B cell (primary cell): ENCODE data around the gene USH1G. TPM values are rescaled to one million over a fixed set of nuclear protein-coding genes. Genes with fewer than 3 reads are reported as not detected.

Experiments
- ATAC-seq: fragments of 200-7000 bp; cut with Tn5 transposase; one replicate; pipeline ENCODE4 v1.10.0; 2021; ENCODE audit warnings: low read depth, mild to moderate bottlenecking, moderate number of reproducible peaks, moderate library complexity
- CTCF ChIA-PET: fragments of 350-600 bp; sonication (Branson Sonifier 250); formaldehyde crosslinking; loops from one replicate; lab custom pipeline; 2021; ENCODE audit warnings: antibody characterized with exemption, inconsistent platforms; lab: Charles Lee
- POLR2A ChIA-PET: fragments of 350-600 bp; sonication (Branson Sonifier 250); formaldehyde crosslinking; loops from one replicate; lab custom pipeline; 2021; ENCODE audit warnings: antibody characterized with exemption; lab: Charles Lee
- DNase-seq: peaks from one replicate; pipeline ENCODE4 v3.0.0; 2013
- H2AFZ ChIP-seq: 2 replicates; pipeline ENCODE4 v1.6.1; 2012; ENCODE audit warnings: mild to moderate bottlenecking, low read depth, low read length; ENCODE audit not compliant: insufficient read depth, poor library complexity, severe bottlenecking
- H3K27ac ChIP-seq, 2 donors: 1 replicate in 1 of 2; 2 replicates in 1 of 2; pipeline ENCODE4 v1.5.1; 2012 to 2013; ENCODE audit warnings: low read length in 2 of 2, mild to moderate bottlenecking in 2 of 2, moderate library complexity in 1 of 2
- H3K27me3 ChIP-seq, 4 experiments: fragments of 200-600 bp in 1 of 4; sonication (generic) in 1 of 4; replicated peaks in 1 of 4; 1 replicate in 2 of 4; 2 replicates in 2 of 4; pipeline versions ENCODE4 v1.6.1 to v1.7.0; 2013 to 2016; ENCODE audit warnings: low read length in 3 of 4, mild to moderate bottlenecking in 2 of 4, mixed read lengths in 1 of 4, moderate library complexity in 1 of 4; ENCODE audit not compliant: insufficient read depth in 4 of 4, control insufficient read depth in 3 of 4; ENCODE audit errors: control extremely low read depth in 1 of 4
- H3K36me3 ChIP-seq, 2 experiments: replicated peaks in 1 of 2; 1 replicate in 1 of 2; 2 replicates in 1 of 2; pipeline versions ENCODE4 v1.6.1 to v1.7.1; 2013; ENCODE audit warnings: low read length in 1 of 2; ENCODE audit not compliant: insufficient read depth in 2 of 2, control insufficient read depth in 1 of 2; ENCODE audit errors: control extremely low read depth in 1 of 2, extremely low read depth in 1 of 2
- H3K4me1 ChIP-seq, 2 donors: fragments of 200-600 bp in 1 of 2; sonication (generic) in 1 of 2; 1 replicate in 1 of 2; 2 replicates in 1 of 2; pipeline versions ENCODE4 v1.5.1 to v1.6.1; 2013 to 2017; ENCODE audit warnings: low read length in 2 of 2; ENCODE audit not compliant: control insufficient read depth in 2 of 2, insufficient read depth in 2 of 2
- H3K4me2 ChIP-seq: replicated peaks from 2 replicates; pipeline ENCODE3; 2012; ENCODE audit warnings: mild to moderate bottlenecking, low read depth, low read length; ENCODE audit not compliant: poor library complexity, severe bottlenecking
- H3K4me3 ChIP-seq, 5 experiments: fragments of 200-600 bp in 1 of 5; sonication (generic) in 1 of 5; 1 replicate in 3 of 5; 2 replicates in 2 of 5; pipeline versions ENCODE4 v1.5.1 to v1.7.0; 2011 to 2016; ENCODE audit warnings: low read length in 4 of 5, mild to moderate bottlenecking in 4 of 5, low read depth in 2 of 5, control low read depth in 1 of 5, moderate library complexity in 1 of 5; ENCODE audit not compliant: insufficient read depth in 1 of 5; ENCODE audit errors: control extremely low read depth in 1 of 5, extremely low read depth in 1 of 5
- H3K79me2 ChIP-seq: fragments of 200-600 bp; sonication (generic); one replicate; pipeline ENCODE4 v1.6.0; 2016; ENCODE audit warnings: low read length; ENCODE audit not compliant: control insufficient read depth, insufficient read depth
- H3K9ac ChIP-seq: fragments of 200-600 bp; sonication (generic); 2 replicates; pipeline ENCODE4 v1.6.1; 2017; ENCODE audit warnings: mild to moderate bottlenecking, low read length, moderate library complexity
- H3K9me3 ChIP-seq, 3 donors: one replicate each; pipeline versions ENCODE4 v1.6.1 to v1.7.1; 2013; ENCODE audit warnings: low read length in 2 of 3; ENCODE audit not compliant: control insufficient read depth in 2 of 3, insufficient read depth in 1 of 3; ENCODE audit errors: control extremely low read depth in 1 of 3
- H4K20me1 ChIP-seq: 2 replicates; pipeline ENCODE4 v1.6.0; 2012; ENCODE audit warnings: mild to moderate bottlenecking, low read length; ENCODE audit not compliant: insufficient read depth, control insufficient read depth, poor library complexity, severe bottlenecking
- H3K27ac Mint-ChIP-seq: one replicate; pipeline ENCODE4 v1.8.0; 2021; ENCODE audit warnings: mixed read lengths
- H3K27me3 Mint-ChIP-seq: one replicate; pipeline ENCODE4 v1.8.0; 2021; ENCODE audit warnings: mixed read lengths
- H3K4me1 Mint-ChIP-seq: one replicate; pipeline ENCODE4 v1.8.0; 2021; ENCODE audit warnings: mixed read lengths
- H3K4me3 Mint-ChIP-seq: one replicate; pipeline ENCODE4 v1.8.0; 2021; ENCODE audit warnings: mixed read lengths
- H3K9me3 Mint-ChIP-seq: one replicate; pipeline ENCODE4 v1.8.0; 2022; ENCODE audit warnings: mixed read lengths; ENCODE audit not compliant: insufficient read depth
- EZH2 ChIP-seq: IDR thresholded peaks from 2 replicates; pipeline ENCODE4 v1.6.1; 2012; ENCODE audit warnings: borderline replicate concordance, low read depth, mild to moderate bottlenecking, moderate library complexity, low read length; ENCODE audit not compliant: insufficient read depth, poor library complexity, severe bottlenecking
- WGBS: methylation state at CpG from one replicate; pipeline ENCODE4 v1.1.5; 2013; ENCODE audit warnings: missing lambda C conversion rate; ENCODE audit not compliant: insufficient coverage; 5-methylcytosine and 5-hydroxymethylcytosine counted together
- intact Hi-C: fragments of 100-400 bp; cut with micrococcal nuclease; formaldehyde crosslinking; loops from one replicate; pipeline ENCODE4 v1.10.0; 2022
- polyA plus RNA-seq: library from polyadenylated mRNA; depleted of rRNA; stranded (reverse); fragments of >200 nt; gene quantifications from 2 replicates; pipeline ENCODE4 v1.2.3, GENCODE V29; 2012
- total RNA-seq, 2 donors: library from RNA; stranded (reverse); fragments of 120-200 nt in 1 of 2; gene quantifications; 1 replicate in 1 of 2; 2 replicates in 1 of 2; pipeline versions ENCODE4 v1.2.3 to v1.2.4, GENCODE V29; 2013 to 2022
- TF ChIP-seq, protein P1 (sequence below): fragments of 200-600 bp; IDR thresholded peaks from one replicate; pipeline ENCODE4 v1.8.0; 2022; ENCODE audit warnings: antibody characterized with exemption, mild to moderate bottlenecking

Gene USH1G
- total and polyA plus RNA-seq, 2 donors (not counting 1 experiment from before 2014, with no cell fraction given), result not detected

DNA sequence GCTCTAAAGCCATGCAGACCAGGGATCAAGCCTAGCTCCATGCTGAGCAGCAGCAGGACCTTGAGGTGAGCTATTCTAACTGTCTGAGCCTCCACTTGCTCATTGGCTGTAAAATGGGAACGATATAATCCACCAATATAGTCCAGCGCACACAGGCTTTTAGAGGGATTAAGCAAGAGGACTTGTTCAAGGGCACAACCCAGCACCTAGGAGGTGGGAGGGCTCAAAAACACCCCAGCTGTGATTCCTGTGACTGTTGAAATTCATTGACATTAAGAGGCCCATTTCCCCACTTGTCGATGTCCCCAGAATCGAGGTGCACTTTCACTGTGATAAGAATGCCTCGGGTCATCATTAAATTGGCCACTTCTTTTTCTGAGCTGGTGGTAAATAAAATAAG, 4.1 kb downstream of the USH1G start:
- peaks cover 15 to 16% of the 10 kb centered on the region in 2 donors for H3K4me1 ChIP-seq
- no peak for TF ChIP-seq EZH2
- TF ChIP-seq, protein P1, sequence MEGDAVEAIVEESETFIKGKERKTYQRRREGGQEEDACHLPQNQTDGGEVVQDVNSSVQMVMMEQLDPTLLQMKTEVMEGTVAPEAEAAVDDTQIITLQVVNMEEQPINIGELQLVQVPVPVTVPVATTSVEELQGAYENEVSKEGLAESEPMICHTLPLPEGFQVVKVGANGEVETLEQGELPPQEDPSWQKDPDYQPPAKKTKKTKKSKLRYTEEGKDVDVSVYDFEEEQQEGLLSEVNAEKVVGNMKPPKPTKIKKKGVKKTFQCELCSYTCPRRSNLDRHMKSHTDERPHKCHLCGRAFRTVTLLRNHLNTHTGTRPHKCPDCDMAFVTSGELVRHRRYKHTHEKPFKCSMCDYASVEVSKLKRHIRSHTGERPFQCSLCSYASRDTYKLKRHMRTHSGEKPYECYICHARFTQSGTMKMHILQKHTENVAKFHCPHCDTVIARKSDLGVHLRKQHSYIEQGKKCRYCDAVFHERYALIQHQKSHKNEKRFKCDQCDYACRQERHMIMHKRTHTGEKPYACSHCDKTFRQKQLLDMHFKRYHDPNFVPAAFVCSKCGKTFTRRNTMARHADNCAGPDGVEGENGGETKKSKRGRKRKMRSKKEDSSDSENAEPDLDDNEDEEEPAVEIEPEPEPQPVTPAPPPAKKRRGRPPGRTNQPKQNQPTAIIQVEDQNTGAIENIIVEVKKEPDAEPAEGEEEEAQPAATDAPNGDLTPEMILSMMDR, result no peak
- DNase-seq (no peak), ATAC-seq (no peak)
- peaks cover 0 to 64% (median 24%) of the 10 kb centered on the region in 4 experiments for H3K27me3 ChIP-seq
- POLR2A ChIA-PET, result no interaction called here
- H3K79me2 ChIP-seq, result no peaks in the 10 kb centered on the region
- no peak overlapping the region for H3K4me2 ChIP-seq
- peaks cover 5% of the 10 kb centered on the region for H3K4me1 Mint-ChIP-seq
- CTCF ChIA-PET, result interaction anchor here (1.0 kb wide), 1 partner anchor 42 kb away, joined by 5 read pairs; no protein-coding TSS in a partner anchor
- H3K36me3 ChIP-seq, result no peaks in the 10 kb centered on the region
- H3K27me3 Mint-ChIP-seq, result peaks cover 40% of the 10 kb centered on the region
- no peak overlapping the region for H3K27ac ChIP-seq
- H3K9ac ChIP-seq, result no peak overlapping the region
- no peak overlapping the region for H3K4me3 ChIP-seq
- H3K9me3 Mint-ChIP-seq, result no peaks in the 10 kb centered on the region
- intact Hi-C loops, result no loop called here
- H2AFZ ChIP-seq, result no peak overlapping the region
- no peak overlapping the region for H3K4me3 Mint-ChIP-seq
- WGBS, result 100% methylated on average over 1 of the region's 5 CpGs
- H3K27ac Mint-ChIP-seq, result no peak overlapping the region
- H4K20me1 ChIP-seq, result no peaks in the 10 kb centered on the region
- peaks cover 0 to 8% (median 0%) of the 10 kb centered on the region in 3 donors for H3K9me3 ChIP-seq

DNA sequence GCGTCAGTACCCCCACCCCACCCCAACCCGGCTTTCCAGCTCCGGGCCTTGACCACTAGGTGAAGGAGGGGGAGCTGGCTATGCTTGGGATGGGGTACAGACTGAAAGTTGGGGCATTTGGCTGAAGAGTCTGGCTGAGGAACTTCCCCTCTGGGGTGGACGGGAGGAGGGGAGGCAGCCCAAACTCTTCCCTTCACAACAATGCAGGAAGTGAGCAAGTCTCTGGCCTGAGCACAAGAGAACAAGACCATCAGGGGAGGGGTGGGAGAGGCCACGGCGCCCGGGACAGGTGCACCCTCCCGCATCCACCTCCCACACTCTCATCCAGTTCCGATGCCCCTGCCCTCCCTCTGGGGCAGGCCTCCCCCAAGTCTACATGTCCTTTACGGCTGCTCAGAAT, 5.6 kb downstream of the USH1G start:
- H3K4me2 ChIP-seq, result no peak overlapping the region
- DNase-seq (no peak), ATAC-seq (no peak)
- no peaks in the 10 kb centered on the region for H3K79me2 ChIP-seq
- H3K36me3 ChIP-seq, result no peaks in the 10 kb centered on the region
- no peak overlapping the region for H3K9ac ChIP-seq
- H3K27ac ChIP-seq, result no peak overlapping the region
- whole genome bisulfite sequencing, result 31% methylated on average over 6 of the region's 10 CpGs
- intact Hi-C loops, result no loop called here
- no peaks in the 10 kb centered on the region for H3K9me3 Mint-ChIP-seq
- H2AFZ ChIP-seq, result no peak overlapping the region
- no peak overlapping the region for H3K4me3 Mint-ChIP-seq
- H3K27me3 ChIP-seq, result peaks cover 0 to 49% (median 13%) of the 10 kb centered on the region in 4 experiments
- H3K27ac Mint-ChIP-seq, result no peak overlapping the region
- TF ChIP-seq EZH2, result no peak
- TF ChIP-seq, protein P1, result no peak
- H3K4me1 Mint-ChIP-seq, result peaks cover under 1% of the 10 kb centered on the region
- ChIA-PET POLR2A (no interaction called here), CTCF (no interaction called here)
- H3K4me3 ChIP-seq, result no peak overlapping the region
- peaks cover 41% of the 10 kb centered on the region for H3K27me3 Mint-ChIP-seq
- H4K20me1 ChIP-seq, result no peaks in the 10 kb centered on the region
- H3K4me1 ChIP-seq, result peaks cover under 1 to 1% of the 10 kb centered on the region in 2 donors
- peaks cover 0 to 8% (median 0%) of the 10 kb centered on the region in 3 donors for H3K9me3 ChIP-seq
